ENCODE measurements around the gene GNB1L.

The GNB1L gene

DNA sequence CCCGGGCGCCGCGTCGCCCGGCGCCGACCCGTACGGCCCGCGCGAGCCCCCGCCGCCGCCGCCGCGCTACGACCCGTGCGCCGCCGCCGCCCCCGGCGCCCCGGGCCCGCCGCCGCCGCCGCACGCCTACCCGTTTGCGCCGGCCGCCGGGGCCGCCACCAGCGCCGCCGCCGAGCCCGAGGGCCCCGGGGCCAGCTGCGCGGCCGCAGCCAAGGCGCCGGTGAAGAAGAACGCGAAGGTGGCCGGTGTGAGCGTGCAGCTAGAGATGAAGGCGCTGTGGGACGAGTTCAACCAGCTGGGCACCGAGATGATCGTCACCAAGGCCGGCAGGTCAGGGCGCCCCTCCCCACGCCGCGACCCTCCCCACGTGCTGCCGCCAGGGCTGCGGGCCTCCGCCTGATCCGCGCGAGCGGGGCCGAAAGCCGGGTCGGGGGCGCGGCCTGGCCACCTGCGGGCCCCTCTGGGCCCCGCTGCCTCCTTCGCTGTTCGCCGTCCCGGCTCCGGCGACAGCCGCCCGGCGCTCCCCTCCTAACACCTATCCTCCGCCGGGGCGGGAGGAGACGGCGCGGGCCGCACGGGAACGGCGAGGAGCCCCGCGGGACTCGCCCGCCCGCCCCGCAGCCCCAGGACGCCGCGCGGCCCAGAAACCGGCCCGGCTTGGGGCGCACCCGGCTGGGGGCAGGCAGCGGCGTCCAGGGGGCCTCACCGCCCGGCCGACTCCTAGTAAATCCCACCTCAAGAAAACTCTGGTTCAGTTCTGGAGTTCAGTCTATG, 93.5 kb downstream of the GNB1L start:
- peak; percentile 73 for DNase-seq (ENCODE audit: low spot score)

DNA sequence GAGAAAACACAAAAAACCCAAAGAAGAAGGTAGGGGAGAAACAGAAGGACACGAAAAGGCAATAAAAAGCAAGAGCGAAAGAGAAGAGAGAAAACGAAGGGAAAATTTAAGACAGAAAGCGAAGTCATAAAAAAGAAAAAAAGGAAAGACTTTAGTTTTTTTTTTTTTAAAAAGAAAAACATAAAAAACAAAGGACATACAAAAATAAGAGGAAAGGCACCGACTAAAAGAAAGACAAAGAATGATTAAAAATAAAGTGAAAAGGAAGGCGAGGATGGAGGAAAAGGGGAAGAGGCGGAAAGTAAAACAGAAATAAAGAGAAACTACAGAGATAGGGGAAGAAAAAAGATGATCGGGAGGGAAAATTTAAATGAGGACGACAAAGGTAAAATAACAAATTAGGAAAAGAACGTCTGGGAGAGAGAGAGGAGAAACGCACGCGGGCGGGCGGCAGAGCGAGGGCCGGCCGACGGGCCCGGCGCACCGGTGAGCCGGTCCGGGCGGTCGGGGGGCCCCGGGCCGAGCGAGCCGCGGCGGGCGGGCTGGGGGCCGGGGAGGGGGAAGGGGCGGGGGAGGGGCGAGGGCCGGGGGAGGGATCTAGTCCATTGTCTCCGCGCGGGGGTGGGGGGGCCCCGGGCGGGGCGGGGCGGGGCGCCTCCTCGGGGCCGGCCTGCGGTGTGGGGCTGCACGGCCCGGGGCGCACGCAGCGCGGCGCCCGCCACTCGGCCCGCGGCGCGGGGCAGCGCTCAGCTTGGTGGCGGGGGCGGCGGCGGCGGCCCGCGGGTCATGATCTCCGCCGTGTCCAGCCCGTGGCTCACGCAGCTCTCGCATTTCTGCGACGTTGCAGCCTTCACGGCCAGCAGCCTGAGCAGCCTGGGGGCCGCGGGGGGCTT, 94.4 kb downstream of the GNB1L start, which contains the start of gene TBX1:
Gene TBX1 (plus strand): TSS at position 721 of the 893 bp plus-strand sequence. CDS start 66 bp downstream, at position 787.
- DNase-seq (ENCODE audit: low spot score): peak; percentile 71

DNA sequence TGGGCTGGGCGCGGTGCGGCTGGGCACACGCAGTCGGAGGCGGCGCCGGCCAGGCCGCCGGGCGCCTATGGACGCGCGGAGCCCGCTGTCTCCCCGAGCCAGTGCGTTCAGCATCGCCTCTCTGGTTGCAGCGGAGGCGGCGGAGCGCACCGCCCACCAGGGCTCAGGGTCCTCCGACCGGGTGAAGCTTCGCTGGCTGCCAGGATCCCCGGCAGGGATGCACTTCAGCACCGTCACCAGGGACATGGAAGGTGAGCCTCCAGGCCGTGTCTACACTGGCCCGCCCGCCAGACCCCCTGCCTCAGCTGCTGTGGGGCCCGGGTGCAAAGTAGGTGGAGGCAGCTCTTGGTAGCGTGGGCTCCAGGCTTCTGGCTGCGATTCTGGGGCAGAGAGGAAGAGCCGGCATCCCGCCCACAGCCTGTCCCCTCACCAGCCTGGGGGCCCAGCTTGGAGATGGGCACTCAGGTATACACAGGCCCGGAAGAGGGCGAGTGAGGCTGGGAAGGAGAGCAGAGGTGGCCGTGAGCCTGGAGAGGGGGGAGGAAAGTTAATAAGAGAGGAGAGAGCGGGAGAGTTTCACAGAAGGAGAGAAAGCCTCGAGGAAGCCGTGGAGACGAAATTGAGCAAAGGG, 95.1 kb downstream of the GNB1L start:
- no peak for DNase-seq (ENCODE audit: low spot score)

DNA sequence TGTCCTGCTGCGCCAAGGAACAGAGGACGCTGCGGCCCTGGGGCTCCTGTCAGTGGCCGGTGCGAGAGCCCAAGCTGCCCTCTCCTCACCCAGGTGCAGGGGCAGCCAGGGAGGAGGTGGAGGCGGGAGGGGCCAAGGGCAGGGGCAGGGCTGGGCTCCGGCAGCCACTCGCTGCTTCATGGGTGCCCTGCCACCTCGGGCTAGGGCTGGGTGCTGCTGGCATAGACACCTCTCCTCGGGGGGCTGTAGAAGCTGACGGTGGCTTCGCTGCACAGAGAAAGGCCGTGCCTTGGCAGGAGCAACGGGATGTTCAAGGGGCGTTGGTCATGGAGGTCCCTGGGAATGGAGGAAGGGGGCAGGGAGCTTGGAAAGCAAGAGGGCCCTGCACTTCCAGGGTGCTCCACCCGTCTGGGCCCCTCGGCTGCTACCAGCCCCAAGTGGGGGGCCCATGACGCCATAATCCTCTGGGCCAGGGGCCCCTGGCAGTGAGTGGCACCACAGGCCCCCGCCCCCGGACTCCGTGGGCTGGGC, 95.7 kb downstream of the GNB1L start:
- DNase-seq (ENCODE audit: low spot score): no peak

DNA sequence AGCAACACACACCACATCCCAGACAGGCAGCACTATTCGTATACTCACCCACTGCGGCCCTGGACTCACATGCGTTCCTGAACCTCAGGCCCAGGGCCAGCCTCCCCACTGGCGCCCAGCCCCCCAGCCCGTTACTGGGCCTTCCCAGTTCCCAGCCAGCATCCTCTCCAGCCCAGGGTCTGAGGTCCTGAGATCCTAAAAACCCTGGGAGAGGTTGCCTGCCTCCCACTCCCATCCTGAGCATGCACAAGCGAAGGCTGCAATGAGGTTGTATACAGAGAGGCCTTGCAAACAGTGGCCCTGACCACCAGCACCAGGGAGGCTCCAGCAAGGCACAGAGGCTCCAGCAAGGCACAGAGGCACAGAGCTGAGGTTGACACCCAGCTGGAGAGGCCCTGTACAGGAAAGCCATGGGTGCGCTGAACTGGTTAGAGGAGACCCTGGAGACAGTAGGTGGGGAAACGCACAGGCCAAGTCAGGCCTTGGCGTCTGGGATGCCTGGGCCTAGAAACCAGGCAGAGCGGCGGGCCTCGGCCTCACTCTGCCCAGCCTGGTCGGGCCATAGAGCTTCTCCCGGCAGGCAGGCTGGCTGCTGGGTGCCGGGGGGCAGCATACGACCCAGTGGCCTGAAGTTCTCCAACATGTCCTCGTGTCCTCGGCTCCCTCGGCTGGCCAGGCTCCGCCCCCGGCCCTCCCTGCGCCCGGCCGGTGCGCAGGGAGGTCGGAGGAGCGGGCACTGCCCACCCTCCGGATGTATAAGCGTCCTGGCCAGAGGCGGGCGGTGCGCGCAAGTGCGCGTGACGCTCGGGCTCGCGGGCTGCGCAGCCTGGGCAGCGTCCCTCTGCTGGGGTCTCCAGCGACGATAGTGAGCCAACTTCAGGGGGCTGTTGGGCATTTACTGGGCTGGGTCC, 96.4 kb downstream of the GNB1L start:
- DNase-seq (ENCODE audit: low spot score): no peak

DNA sequence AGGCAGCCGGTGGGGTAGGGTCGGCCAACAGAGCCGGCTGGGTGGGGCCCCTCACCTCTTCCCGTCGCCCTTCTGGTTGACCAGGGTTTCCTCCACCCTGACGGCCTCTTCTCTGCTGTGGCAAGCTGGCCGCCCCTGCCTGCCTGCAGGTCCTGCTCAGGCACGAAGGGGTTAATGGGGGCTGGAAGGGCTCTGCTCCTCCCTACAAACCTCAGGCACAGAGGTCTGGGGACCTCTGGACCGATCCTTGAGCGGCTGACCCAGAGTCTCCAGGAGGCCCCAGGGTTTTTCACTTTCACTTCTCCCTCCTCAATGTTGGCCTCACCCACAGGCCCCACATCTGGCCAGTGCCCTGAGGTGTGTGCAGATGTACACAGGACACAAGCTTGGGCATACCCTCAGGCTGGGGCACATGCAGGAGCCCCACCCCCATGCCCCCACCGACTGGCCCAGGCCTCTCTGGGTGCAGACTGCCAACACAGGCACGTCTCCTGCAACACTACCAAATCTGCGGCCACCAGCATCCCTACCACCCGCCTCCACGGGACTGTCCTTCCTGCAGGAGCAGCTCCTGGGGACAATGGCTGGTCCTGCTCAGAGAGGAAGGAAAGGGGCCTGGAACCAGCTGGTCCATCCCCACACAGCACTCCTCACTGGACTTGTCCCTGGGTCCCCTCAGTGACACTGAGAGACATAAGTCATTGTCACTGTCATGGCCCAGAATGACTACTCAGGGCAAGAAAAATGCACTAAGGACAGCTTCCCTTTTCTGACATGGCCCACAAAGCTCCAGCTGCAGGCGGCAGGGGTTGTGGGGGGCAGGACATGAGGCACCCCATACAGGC, 97.3 kb downstream of the GNB1L start:
- no peak for DNase-seq (ENCODE audit: low spot score)

DNA sequence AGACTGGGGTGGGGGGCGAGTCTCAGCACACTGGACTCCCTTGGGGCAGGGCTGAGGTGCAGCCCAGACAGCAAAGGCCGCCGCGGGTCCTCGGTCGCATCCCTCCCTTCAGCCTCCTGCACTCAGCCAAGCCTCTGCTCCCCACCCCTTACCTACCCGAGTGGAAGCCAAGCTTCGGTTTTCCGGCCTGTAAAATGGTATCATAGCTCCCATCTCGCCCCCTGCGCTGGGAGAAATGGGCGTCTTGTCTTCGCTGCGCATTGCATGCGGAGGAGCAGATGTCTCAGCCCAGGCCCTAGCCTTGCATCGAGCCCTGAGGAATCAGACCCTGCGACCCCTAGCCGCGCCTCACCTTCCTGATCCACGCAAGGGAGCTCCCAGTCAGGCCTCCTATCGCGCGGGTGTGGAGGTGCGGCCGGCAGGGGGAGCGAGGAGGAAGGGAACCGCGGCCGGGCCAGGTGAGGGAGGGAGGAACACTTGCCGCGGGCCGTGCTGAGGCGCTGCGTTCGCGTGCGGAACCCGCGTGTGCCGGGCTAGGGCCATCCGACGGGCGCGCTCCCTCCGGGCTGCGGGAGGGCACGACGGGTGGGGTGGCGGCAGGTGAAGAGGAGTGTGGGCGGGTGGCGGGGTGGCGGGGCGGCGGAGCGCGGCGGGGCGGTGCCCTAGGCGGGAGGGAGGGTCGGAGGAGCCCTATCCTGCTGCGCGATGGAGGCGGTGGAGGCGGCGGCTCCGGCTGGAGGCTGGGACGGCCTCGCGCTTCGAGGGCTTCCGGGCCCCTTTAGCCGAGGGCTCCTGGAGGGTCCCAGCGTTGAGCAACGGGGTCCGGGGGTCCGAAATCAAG, 98.2 kb downstream of the GNB1L start:
- DNase-seq (ENCODE audit: low spot score): peak; percentile 88

DNA sequence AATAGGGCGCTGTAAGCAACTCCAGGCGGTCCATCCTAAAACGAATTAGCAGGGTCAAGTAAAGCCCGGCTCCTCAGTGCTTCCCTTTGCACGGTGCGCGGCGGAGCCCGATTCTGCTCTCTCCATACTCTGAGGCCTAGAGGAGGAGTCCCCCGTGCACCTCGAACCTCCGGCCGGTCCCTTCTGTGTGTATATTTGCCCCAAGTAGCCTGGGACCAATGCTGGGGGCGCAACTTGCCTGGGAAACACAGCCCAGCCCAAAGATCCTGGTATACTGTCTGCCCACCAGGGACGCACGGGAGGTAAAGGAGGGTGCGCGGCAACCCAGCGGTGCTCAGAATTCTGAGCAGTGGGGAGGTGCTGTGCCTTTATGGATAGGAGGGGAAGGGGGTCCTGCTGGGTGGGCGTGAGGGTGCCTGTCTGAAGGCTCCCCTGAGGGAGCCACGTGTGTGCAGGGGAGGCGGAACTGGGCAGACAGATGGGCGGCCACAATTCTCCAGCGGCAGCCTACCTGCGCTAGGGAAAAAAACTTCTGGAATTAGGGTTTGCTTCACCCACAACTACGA, 98.9 kb downstream of the GNB1L start:
- DNase-seq (ENCODE audit: low spot score): no peak

DNA sequence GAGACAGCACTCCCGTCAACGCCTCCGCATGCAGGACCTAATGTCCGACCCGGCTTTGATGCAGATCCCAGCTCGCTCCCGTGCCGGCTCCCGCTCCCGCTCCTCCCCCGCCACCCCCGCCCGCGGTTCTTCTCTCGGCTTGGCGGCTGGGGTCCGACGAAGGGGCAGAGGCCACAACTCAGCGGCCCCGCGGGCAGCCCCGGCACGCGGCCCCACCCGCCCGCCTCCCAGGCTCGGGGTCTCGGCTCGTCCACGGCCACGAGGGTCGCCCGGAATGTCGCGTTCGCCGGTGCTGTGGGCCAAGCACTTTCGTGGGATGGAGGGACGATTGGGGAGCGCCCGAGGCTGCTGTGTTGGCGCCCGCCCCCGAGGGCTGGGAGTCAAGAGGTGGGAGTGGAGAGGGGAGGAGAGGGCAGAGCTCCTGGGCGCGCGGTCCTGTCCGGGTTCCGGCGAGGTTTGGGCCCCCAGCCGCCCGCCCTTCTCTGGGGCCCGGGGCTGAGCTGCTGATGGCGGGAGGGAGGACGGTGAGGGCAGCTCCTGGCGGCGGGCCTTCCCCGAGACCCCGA, 99.4 kb downstream of the GNB1L start:
- no peak for DNase-seq (ENCODE audit: low spot score)

DNA sequence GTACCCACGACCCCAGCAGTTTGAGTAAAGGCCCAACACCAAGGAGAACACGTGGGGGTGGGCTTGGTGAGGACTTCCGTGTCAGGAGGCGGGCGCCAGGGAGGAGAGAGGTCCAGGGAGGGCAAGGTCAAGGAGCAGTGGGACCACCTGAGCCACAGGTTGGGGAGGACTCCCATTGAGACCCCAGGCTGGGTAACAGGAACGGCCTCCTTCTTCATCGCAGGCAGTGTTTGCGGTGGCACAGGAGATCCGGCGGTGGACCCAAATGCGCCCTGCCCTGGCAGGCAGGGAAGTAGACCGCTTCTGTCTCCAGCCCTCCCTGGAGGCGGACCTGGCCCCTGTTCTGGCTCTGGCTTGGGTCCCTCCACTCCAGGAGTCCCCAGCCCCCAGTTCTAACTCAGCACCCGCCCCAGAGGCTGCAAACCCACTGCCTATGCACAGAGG, 100.0 kb downstream of the GNB1L start:
- DNase-seq (ENCODE audit: low spot score): no peak

DNA sequence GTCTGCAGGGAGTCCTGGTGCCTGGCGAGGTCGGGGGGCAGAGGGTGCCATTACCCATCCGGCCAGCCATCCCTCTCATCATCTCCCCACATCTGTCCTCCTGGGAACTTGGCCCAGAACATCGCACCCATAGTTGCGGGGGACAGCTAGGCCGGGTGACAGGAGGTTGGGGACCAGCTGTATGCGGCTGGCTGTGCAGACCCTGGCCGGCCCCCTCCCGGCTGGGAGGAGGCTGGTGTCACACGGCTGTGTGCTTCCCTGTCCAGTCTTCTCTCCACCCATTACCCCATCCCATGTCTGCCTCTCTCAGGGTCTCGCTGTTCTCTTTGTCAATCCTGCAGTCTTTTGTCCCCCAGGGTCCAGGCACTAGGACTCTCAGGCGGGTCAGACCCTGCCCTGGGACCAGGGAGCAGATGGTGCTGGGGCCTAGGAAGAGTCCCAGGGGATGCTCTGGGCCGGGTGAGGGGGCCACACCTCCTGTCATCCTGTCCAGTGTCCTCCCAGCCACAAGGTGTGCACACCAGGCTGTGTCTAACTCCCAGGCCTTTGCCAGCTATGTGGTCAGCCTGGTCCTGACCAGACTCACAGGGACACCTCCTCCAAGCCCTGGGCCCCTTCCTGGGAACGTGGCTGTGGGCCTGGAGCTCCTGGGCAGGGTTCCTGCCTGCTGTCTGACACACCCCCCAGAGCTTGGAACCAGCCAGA, 100.5 kb downstream of the GNB1L start:
- no peak for DNase-seq (ENCODE audit: low spot score)

DNA sequence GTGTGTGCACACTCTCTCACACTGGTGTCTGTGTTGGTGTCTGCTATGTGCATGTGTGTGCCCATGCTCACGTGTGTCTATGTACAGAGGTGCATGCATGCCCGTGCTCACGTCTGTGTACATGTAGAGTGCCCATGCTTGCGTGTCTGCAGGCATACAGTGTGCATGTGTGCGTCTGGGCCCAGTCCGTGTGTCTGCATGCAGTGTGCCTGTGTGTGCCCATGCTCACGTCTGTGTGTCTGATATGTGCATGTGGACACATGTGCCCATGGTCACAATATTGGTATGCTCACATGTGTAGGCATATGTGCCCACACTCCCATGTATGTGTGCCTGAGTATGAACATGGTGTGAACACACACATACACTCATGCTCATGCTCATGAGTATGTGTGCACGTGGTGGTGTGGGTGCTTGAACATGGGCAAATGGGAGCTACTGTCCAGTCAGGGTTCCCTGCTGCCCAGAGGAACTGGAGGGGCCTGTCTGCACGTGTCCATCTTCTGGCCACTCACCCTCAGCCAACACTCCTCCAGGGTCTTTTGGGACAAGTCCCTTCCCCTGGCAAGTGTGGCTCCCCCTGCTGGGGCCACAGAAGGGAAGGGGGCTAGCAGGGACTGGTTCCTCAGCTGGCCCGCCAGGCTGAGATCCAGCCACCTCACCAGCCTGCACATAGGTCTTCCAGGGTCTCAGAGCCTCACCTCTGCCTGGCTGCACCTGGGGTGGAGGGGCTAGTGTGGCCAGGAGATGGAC, 101.4 kb downstream of the GNB1L start:
- DNase-seq (ENCODE audit: low spot score): no peak

DNA sequence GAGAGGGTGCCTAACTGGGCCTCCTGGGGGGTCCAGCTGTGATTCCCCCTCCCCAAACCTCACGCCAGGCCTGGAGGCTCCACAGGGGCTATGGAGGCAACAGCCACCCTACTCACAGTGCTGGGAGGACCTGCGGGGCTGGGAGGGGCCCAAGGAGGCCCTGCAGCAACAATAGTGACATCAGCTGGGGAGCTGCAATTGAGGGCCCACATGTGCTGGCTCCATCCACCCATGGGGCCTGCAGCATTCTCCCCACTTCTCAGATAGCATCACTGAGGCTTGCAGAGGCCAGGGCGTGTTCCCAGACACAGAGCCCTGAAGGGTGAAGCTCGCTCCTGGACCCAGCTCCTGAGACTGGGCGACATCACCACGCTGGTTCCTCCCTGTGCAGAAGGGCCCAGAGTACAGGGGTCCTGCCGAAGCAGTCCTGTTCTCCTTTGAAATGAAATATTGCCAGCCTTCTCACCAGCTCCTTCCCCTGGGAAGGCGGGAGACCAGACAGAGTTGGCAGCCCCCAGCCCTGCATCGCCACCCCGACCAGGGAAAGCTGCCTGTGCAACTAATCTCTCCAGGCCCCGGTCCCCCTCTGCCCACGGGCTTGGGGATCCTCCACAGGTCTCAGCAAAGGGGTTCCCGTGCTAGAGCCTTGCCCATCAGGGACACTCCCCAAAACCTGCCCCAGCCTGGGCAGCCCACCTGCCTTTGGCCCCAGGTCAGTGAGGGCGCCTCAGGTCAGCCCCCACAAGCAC, 103.0 kb downstream of the GNB1L start:
- no peak for DNase-seq (ENCODE audit: low spot score)

DNA sequence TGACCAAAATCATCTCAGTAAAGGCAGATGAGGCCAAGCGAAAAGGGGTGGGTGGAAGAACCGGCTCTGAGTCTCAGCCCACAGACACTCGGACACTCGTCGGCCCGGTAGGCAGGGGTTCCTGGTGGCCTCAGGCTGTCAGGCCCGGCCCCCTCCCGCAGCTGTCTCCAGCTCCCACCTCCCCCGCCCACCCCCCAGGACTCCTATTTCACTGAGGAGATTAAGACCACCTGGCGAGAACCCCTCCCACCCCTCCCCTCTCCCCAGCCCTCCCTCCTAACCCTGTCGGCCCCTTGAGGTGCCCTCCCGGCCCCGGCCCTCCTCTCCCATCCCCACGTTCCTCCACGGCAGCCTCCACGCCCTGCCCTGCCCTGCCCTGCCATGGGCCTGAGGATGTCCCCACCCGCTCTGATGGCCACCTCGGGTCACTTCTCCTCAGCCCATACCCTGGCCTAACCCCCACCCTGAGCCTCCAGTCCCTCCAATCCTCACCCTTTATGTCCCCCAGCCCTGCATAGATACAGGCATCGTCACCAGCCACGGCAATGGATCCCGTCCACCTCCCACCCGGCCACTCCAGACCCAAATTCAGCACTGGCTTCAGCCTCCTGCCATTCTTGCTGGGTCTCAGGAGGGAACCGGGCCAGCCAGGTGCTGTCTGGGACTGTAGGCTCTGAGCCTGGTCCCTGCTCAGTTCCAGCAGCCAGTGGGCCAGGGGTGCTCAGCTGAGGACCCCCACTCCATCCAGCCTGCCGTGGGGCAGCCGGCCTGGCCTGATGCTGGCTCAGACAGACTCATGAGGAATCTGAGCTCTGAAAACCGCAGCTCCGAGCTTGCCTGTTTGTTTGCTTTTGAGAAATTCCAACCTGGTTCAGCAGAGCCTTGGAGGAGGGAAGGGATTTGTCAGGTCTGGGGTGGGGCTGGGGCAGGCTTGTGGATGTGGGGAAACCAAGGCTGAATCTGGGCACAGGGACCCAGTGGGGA, 103.9 kb downstream of the GNB1L start:
- DNase-seq (ENCODE audit: low spot score): no peak

DNA sequence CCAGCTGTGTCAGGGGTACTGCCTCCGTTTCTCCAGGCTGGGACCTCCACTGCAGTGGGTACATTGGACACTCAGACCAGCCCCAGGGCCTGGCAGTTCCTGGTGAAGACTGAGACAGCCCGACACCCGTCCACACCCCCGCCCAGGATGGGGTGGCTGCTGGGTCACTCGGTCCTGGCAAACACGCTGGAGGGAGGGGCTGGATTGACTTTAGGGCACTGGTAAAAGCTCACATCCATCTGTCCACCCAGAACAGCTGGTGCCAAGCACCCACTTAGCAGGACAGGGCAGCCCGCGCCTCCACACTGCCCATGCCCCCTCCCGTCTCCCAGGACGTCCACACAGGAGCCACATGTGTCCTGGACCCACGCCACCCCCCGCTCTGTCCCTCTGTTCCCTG, 104.8 kb downstream of the GNB1L start:
- no peak for DNase-seq (ENCODE audit: low spot score)

All from D341Med (cell line).